ENCODE measurements around the gene PON3.

Gene PON3

DNA sequence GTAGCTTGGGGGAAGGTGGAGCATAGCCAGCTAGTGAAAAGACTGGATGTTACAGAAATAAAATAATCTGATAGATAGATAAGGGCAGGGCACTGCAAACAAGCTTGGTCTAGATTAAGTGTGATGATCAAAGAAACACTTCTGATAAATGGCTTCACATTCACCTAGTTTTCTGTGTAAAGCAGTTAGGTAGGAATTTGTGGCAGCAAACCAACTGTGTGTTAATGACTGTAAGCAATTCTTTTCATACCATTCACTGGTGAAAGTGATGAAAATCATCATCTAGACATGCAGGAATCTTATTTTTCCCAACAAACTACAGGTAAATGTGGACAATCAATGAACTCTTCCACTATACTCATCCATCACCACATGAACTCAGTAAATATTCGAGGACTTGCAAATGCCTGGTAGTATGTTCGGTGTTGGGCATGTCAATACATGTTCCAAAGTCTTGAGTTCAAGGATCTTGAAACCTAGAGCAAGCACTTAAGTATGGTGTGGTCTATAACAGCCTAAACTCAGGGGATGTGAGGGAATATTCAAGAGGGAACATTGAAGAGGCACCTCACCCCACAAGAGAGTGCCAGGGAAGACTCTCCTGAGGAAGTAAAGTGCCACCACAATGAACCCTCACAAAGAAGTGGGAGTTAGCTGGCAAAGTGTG is 20.5 kb downstream of the PON3 start:
- Histone ChIP-seq H3K4me2 (no peak overlapping the region), H3K27me3 (no peaks in the 10 kb centered on the region), H3K4me3 (no peak overlapping the region), H3K4me1 (no peaks in the 10 kb centered on the region), H3K9ac (no peak overlapping the region), H3K36me3 (no peaks in the 10 kb centered on the region), H3K9me3 (replicated peaks in 1 of 11) (peaks cover 4 to 23% (median 19%) of the 10 kb centered on the region in 11 experiments; a peak in 19 of 22 replicates), H3K27ac (no peak overlapping the region), H4K20me1 (no peaks in the 10 kb centered on the region)
- no peak for TF ChIP-seq Cebpa-rat (IDR thresholded peaks at IDR 0.05)

DNA sequence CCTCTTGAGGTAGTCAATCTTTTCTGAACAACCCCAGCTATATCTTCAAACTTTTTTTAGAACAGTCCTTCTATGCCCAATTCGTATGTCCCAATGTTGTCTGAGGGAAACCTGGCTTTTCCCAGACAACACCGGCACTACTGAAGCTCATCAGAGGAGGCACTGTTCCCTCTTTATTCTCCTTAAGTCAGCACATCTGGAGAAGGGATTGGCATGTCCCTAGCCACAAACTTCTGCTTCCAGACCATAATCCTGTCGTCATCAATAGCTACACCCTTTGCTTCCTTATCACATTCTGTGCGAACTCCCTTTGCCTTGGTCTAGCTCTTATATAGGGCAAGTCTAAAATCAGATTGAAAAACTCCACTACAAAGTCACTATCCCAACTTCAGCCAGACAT is 22.9 kb downstream of the PON3 start:
- no peak overlapping the region for H3K4me2 ChIP-seq
- H3K4me3 ChIP-seq, result no peak overlapping the region
- no peak for TF ChIP-seq Cebpa-rat (IDR thresholded peaks at IDR 0.05)

DNA sequence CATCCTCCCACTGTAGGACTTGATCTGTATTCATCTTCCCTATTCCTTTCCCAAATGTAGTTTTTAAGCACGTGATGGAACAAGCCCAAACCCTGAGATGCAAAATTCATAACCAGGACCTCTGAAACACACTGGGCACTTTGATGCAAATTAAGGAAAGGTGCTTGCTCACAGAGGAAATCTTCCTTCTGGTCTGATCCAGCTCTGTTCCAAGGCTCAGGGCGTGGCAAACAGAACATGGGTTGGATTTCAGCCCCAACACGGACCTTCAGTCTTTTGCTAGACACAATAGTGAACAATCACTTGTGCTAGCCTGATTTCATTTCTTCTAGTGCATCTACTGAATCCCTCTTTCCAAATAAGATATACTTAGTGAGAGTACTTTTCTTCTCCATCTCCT is 27.9 kb downstream of the PON3 start:
- H3K36me3 ChIP-seq, result no peaks in the 10 kb centered on the region
- H3K9ac ChIP-seq, result no peak overlapping the region
- no peaks in the 10 kb centered on the region for H3K4me1 ChIP-seq
- no peak for TF ChIP-seq Cebpa-rat (IDR thresholded peaks at IDR 0.05)
- no peaks in the 10 kb centered on the region for H4K20me1 ChIP-seq
- H3K9me3 ChIP-seq (replicated peaks in 1 of 11), result no peaks in the 10 kb centered on the region
- no peak overlapping the region for H3K27ac ChIP-seq
- no peaks in the 10 kb centered on the region for H3K27me3 ChIP-seq
- H3K4me3 ChIP-seq, result no peak overlapping the region
- no peak overlapping the region for H3K4me2 ChIP-seq

More for the DNA sequence above, 22.9 kb downstream of the PON3 start:
- Histone ChIP-seq H3K9ac (no peak overlapping the region), H3K9me3 (replicated peaks in 1 of 11) (peaks cover 0 to 12% (median 8%) of the 10 kb centered on the region in 11 experiments; a peak in 10 of 22 replicates), H4K20me1 (no peaks in the 10 kb centered on the region), H3K27me3 (no peaks in the 10 kb centered on the region), H3K27ac (no peak overlapping the region), H3K4me1 (no peaks in the 10 kb centered on the region), H3K36me3 (no peaks in the 10 kb centered on the region)

DNA sequence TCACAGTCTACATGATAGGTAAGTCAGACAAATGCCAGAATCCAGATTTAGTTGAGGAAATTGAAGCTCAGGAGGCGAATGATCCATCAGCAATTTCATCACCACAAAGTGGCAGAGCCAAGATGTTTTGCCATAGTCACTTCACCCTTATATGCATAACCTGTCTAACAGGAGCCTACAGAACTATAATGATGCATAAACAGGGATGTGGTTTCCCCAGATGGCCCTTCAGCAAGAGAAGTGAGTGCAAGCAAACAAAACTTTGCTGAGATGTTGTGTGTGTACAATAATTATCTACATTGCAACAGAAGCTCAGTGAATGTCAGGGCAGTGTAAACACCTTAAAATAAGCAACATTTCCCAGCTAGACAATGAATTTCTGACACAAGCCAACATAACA is 28.6 kb downstream of the PON3 start:
- TF ChIP-seq Cebpa-rat (IDR thresholded peaks at IDR 0.05), result no peak
- Histone ChIP-seq H3K4me1 (no peaks in the 10 kb centered on the region), H3K36me3 (no peaks in the 10 kb centered on the region), H4K20me1 (no peaks in the 10 kb centered on the region), H3K9ac (no peak overlapping the region), H3K4me3 (no peak overlapping the region), H3K27ac (no peak overlapping the region), H3K27me3 (no peaks in the 10 kb centered on the region), H3K9me3 (replicated peaks in 1 of 11) (no peaks in the 10 kb centered on the region), H3K4me2 (no peak overlapping the region)

DNA sequence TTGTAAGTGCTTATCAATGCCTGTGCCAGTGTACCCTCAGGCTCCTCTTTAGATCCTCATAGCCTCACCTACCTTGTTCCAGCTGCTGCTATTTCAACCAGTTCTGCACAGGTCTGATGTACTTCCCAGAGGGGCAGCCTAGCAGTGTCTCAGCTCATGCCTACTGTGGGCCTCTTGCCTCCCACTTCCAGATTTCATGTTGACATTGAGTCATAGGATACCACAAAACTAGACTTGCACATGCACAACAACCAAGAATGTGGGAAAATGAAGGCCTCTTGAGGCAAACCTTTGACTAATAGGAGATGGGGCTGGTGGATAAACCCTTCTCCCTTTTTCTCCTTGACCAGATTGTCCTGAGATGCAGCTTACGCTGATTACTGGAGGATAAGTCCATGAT is 31.0 kb downstream of the PON3 start:
- Histone ChIP-seq H3K4me3 (no peak overlapping the region), H3K4me1 (no peaks in the 10 kb centered on the region), H3K9ac (no peak overlapping the region), H3K27ac (no peak overlapping the region), H3K27me3 (no peaks in the 10 kb centered on the region), H3K36me3 (no peaks in the 10 kb centered on the region), H3K9me3 (replicated peaks in 1 of 11) (no peaks in the 10 kb centered on the region), H3K4me2 (no peak overlapping the region), H4K20me1 (no peaks in the 10 kb centered on the region)
- no peak for TF ChIP-seq Cebpa-rat (IDR thresholded peaks at IDR 0.05)

DNA sequence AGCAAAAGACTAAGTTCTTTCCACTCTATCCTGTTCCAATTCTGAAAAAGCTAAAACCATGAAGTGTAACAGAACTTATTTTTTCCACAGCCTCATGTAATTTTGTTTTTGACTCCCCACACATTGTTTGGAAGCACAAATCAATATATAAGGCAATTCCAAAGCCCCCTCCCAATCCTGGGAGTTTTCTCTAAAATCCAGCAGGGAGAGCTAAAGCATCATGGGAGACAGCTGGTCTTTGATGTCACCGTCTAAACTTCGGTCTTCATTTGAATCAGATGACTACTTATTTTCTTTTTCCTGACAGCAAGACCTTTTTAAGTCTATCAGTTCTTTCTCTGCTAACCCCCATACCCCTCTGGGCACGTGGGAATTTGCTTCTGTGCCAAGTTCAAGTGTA is 38.6 kb downstream of the PON3 start:
- peaks cover 0 to 12% (median 7%) of the 10 kb centered on the region in 11 experiments; a peak in 12 of 22 replicates for H3K9me3 ChIP-seq (replicated peaks in 1 of 11)
- H3K9ac ChIP-seq, result no peak overlapping the region
- H4K20me1 ChIP-seq, result no peaks in the 10 kb centered on the region
- H3K4me3 ChIP-seq, result no peak overlapping the region
- no peaks in the 10 kb centered on the region for H3K36me3 ChIP-seq
- H3K27me3 ChIP-seq, result no peaks in the 10 kb centered on the region
- no peaks in the 10 kb centered on the region for H3K4me1 ChIP-seq
- TF ChIP-seq Cebpa-rat (IDR thresholded peaks at IDR 0.05), result no peak
- H3K4me2 ChIP-seq, result no peak overlapping the region
- H3K27ac ChIP-seq, result no peak overlapping the region

DNA sequence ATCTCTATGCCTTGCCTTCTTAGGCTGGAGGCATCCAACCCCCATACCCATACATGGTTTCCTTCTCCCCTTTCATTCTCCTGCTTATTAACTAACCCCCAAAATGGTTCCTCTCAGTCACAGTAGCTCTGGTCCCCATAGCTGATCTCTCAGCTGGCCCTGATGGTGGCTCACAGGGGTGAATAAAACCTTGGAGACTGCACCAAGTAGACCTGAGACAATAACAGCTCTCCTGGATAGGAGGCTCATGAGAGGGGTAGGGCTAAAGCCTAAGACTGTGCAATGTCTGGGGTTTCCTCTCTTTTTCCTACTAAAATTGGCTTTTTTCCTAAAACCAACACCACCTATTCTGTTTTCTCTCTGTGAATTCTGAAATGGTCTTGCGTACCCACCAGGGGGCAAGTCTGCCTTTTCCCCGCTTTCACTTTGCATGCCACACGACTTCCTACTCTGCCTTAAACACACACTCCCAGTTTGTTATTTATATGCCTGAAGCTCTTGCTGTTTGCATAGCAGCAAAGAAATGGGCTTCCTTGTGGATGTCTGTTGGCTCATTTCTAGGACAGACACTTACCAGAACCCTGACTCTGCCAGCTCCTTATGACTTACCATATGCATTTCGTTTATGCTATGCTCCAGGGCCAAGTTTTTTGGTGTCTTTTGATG is 53.4 kb downstream of the PON3 start:
- Histone ChIP-seq H3K27me3 (no peaks in the 10 kb centered on the region), H3K9ac (no peak overlapping the region), H3K4me3 (no peak overlapping the region), H3K4me2 (no peak overlapping the region), H3K27ac (no peak overlapping the region), H4K20me1 (no peaks in the 10 kb centered on the region), H3K9me3 (replicated peaks in 1 of 11) (no peaks in the 10 kb centered on the region), H3K36me3 (no peaks in the 10 kb centered on the region), H3K4me1 (no peaks in the 10 kb centered on the region)
- no peak for TF ChIP-seq Cebpa-rat (IDR thresholded peaks at IDR 0.05)

DNA sequence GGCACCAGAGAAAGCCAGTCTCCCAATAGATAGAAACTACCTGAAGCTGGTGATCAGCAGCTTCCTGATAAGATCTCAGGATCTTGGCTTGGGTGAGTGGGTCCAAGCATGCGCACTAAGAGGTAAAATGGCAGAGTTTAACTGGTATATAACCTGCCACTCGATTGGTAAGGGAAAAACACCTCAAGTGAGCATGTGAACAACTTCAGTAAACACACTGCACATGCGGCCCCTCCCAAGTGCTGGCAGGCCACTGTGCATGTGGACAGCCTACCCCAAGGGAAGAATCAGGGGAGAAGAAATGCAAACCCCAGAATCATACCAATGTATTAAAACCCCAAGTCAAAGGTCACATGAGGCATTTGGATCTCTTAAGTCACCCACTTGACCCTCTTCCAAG is 54.1 kb downstream of the PON3 start:
- Histone ChIP-seq H3K4me1 (no peaks in the 10 kb centered on the region), H4K20me1 (no peaks in the 10 kb centered on the region), H3K4me2 (no peak overlapping the region), H3K27ac (no peak overlapping the region), H3K9me3 (replicated peaks in 1 of 11) (no peaks in the 10 kb centered on the region), H3K27me3 (no peaks in the 10 kb centered on the region), H3K9ac (no peak overlapping the region), H3K4me3 (no peak overlapping the region), H3K36me3 (no peaks in the 10 kb centered on the region)
- TF ChIP-seq Cebpa-rat (IDR thresholded peaks at IDR 0.05), result no peak

DNA sequence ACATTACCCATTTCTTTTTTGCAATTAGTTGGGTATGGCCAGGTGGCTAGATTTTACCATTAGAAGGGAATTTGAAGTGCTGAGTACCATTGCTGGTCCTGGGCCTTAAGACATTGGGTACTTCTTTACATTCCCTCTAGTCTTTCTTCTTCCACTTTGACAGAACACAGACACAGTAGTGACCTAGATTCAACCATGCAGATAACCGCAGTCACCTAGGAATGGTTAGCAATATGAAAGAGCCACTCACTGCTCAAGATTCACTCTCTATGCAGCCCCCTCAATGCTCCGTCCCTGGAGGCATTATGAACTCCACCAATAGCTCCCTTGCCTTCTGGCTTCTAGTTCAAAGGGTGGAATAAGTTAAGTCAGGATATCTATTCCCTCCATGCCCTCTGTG is 55.7 kb downstream of the PON3 start:
- Histone ChIP-seq H4K20me1 (no peaks in the 10 kb centered on the region), H3K4me2 (no peak overlapping the region), H3K9me3 (replicated peaks in 1 of 11) (no peaks in the 10 kb centered on the region), H3K36me3 (no peaks in the 10 kb centered on the region), H3K9ac (no peak overlapping the region), H3K4me3 (no peak overlapping the region), H3K27ac (no peak overlapping the region), H3K4me1 (no peaks in the 10 kb centered on the region), H3K27me3 (no peaks in the 10 kb centered on the region)
- TF ChIP-seq Cebpa-rat (IDR thresholded peaks at IDR 0.05), result no peak

DNA sequence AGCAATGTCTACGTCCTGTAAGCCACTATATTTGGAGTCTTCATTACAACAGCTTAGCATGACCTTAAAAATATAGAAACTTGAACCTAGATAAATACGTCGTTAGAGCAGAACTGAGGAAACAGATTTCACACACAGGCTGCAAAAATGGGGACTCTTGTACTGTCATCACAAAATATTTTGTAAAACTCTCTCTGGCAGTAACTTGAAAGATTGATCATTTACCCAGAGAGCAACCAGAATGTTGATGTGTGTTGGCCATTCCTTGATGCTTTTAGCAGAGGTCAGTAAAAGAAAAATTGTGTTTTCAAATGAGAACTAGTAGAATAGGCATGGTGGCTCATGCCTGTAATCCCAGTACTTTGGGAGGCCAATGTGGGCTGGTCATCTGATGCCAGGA is 57.3 kb downstream of the PON3 start:
- Histone ChIP-seq H3K9ac (no peak overlapping the region), H3K9me3 (replicated peaks in 1 of 11) (no peaks in the 10 kb centered on the region), H3K27ac (no peak overlapping the region), H3K4me2 (no peak overlapping the region), H3K36me3 (no peaks in the 10 kb centered on the region), H4K20me1 (no peaks in the 10 kb centered on the region), H3K4me1 (no peaks in the 10 kb centered on the region), H3K4me3 (no peak overlapping the region), H3K27me3 (no peaks in the 10 kb centered on the region)
- TF ChIP-seq Cebpa-rat (IDR thresholded peaks at IDR 0.05), result no peak
